Neutrophil (primary cell): Measurements from ENCODE around the gene TENM4.

Experiments
- H3K27ac ChIP-seq: fragments of 200-600 bp; sonication (generic); 2 replicates; pipeline ENCODE4 v1.5.1; 2016; ENCODE audit warnings: mild to moderate bottlenecking, moderate library complexity
- H3K27me3 ChIP-seq: fragments of 200-600 bp; sonication (generic); 2 replicates; pipeline ENCODE4 v1.6.0; 2016; ENCODE audit warnings: mild to moderate bottlenecking
- H3K36me3 ChIP-seq: fragments of 200-600 bp; sonication (generic); 2 replicates; pipeline ENCODE4 v1.5.1; 2017
- H3K4me1 ChIP-seq, 2 experiments: fragments of 200-600 bp in 1 of 2; sonication (generic) in 1 of 2; 1 replicate in 1 of 2; 2 replicates in 1 of 2; pipeline versions ENCODE4 v1.5.1 to v1.6.1; 2013 to 2016; ENCODE audit warnings: low read depth in 1 of 2, low read length in 1 of 2, mild to moderate bottlenecking in 1 of 2, moderate library complexity in 1 of 2; ENCODE audit not compliant: control insufficient read depth in 1 of 2, insufficient read depth in 1 of 2
- H3K4me3 ChIP-seq, 2 experiments: fragments of 200-600 bp in 1 of 2; sonication (generic) in 1 of 2; 1 replicate in 1 of 2; 2 replicates in 1 of 2; pipeline ENCODE4 v1.5.1; 2013 to 2016; ENCODE audit warnings: low read depth in 1 of 2, low read length in 1 of 2, mild to moderate bottlenecking in 1 of 2, moderate library complexity in 1 of 2
- H3K9me3 ChIP-seq: fragments of 200-600 bp; sonication (generic); 2 replicates; pipeline ENCODE4 v1.5.1; 2016
- TF ChIP-seq, protein P1 (sequence below): fragments of 200-600 bp; sonication (generic); IDR thresholded peaks from 2 replicates; pipeline ENCODE4 v1.5.1; 2016; ENCODE audit warnings: antibody characterized with exemption

Gene TENM4

GRCh38 chr11:79119491-79120284 is 321.1 kb downstream of the TENM4 start:
- TF ChIP-seq, protein P1, sequence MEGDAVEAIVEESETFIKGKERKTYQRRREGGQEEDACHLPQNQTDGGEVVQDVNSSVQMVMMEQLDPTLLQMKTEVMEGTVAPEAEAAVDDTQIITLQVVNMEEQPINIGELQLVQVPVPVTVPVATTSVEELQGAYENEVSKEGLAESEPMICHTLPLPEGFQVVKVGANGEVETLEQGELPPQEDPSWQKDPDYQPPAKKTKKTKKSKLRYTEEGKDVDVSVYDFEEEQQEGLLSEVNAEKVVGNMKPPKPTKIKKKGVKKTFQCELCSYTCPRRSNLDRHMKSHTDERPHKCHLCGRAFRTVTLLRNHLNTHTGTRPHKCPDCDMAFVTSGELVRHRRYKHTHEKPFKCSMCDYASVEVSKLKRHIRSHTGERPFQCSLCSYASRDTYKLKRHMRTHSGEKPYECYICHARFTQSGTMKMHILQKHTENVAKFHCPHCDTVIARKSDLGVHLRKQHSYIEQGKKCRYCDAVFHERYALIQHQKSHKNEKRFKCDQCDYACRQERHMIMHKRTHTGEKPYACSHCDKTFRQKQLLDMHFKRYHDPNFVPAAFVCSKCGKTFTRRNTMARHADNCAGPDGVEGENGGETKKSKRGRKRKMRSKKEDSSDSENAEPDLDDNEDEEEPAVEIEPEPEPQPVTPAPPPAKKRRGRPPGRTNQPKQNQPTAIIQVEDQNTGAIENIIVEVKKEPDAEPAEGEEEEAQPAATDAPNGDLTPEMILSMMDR: no peak
- Histone ChIP-seq H3K27me3 (no peaks in the 10 kb centered on the region), H3K4me1 (no peaks in the 10 kb centered on the region), H3K36me3 (no peaks in the 10 kb centered on the region), H3K27ac (no peak overlapping the region), H3K9me3 (no peaks in the 10 kb centered on the region), H3K4me3 (no peak overlapping the region)

DNA sequence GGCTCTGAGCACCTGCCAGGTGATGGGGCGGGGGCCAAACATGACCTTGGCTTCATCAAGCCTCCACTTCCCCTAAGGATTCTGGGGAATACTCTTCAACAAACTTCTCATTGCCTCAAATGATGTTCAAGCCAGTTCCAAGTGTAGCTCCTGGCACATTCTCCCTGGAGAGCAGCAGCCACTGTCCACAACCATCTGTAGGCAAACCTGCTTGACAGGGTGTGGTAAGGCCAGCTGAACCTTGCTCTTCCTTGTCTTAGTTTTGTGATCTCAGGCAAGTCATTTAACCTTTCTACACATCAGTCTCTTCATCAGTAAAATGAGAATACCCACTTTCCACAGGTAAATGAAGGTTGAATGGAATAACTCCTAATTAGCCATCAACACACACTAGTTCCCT is 323.3 kb downstream of the TENM4 start:
- TF ChIP-seq, protein P1: no peak
- Histone ChIP-seq H3K4me3 (no peak overlapping the region), H3K27me3 (no peaks in the 10 kb centered on the region), H3K9me3 (no peaks in the 10 kb centered on the region), H3K36me3 (no peaks in the 10 kb centered on the region), H3K27ac (no peak overlapping the region), H3K4me1 (no peaks in the 10 kb centered on the region)

- H3K27ac ChIP-seq: no peak overlapping the region
- H3K36me3 ChIP-seq: no peaks in the 10 kb centered on the region
- H3K27me3 ChIP-seq: no peaks in the 10 kb centered on the region
- TF ChIP-seq, protein P1: no peak
- H3K4me3 ChIP-seq: no peak overlapping the region
- H3K9me3 ChIP-seq: no peaks in the 10 kb centered on the region
- H3K4me1 ChIP-seq: no peaks in the 10 kb centered on the region
Observed at GRCh38 chr11:79116600-79116999, 324.2 kb downstream of the TENM4 start.

- Histone ChIP-seq H3K27ac (no peak overlapping the region), H3K27me3 (no peaks in the 10 kb centered on the region), H3K9me3 (no peaks in the 10 kb centered on the region), H3K4me3 (no peak overlapping the region), H3K36me3 (no peaks in the 10 kb centered on the region), H3K4me1 (no peaks in the 10 kb centered on the region)
- TF ChIP-seq, protein P1: no peak
Observed at GRCh38 chr11:79113054-79113690, 327.7 kb downstream of the TENM4 start.

DNA sequence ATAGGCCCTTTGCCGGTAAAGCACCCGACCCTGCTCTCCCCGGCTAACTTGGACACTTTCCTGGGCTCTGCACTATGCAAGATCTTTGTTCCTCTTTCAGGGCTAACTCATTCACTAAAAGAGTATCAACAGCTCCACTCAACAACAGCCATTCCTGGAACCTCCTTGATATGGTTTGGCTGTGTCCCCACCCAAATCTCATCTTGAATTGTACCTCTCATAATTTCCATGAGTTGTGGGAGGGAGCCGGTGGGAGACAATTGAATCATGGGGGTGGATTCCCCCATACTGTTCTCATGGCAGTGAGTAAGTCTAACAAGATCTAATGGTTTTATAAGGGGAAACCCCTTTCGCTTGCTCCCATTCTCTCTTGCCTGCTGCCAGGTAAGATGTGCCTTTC is 330.0 kb downstream of the TENM4 start:
- H3K9me3 ChIP-seq: no peaks in the 10 kb centered on the region
- H3K36me3 ChIP-seq: no peaks in the 10 kb centered on the region
- no peak overlapping the region for H3K27ac ChIP-seq
- no peak overlapping the region for H3K4me3 ChIP-seq
- H3K4me1 ChIP-seq: no peaks in the 10 kb centered on the region
- H3K27me3 ChIP-seq: no peaks in the 10 kb centered on the region
- TF ChIP-seq, protein P1: no peak
